Mucosa of descending colon (tissue), 3 donors: ENCODE measurements around the gene CTNNA3. TPM values are rescaled to one million over a fixed set of nuclear protein-coding genes. Genes with fewer than 3 reads are reported as not detected.

ENCODE experiments used
- ATAC-seq: fragments of 200-7000 bp; cut with Tn5 transposase; one replicate; pipeline ENCODE4 v1.9.1; 2020; ENCODE audit warnings: mild to moderate bottlenecking, moderate library complexity
- DNase-seq, 3 donors: peaks; one replicate each; pipeline ENCODE4 v3.0.0-alpha.2; 2020
- H3K36me3 ChIP-seq: fragments of 200-600 bp; one replicate; pipeline ENCODE4 v1.8.0; 2021; ENCODE audit warnings: low read depth, mild to moderate bottlenecking
- H3K4me1 ChIP-seq: fragments of 200-600 bp; one replicate; pipeline ENCODE4 v1.8.0; 2021; ENCODE audit warnings: low read depth, mild to moderate bottlenecking
- H3K4me3 ChIP-seq: fragments of 200-600 bp; one replicate; pipeline ENCODE4 v1.8.0; 2021; ENCODE audit warnings: mild to moderate bottlenecking
- H3K9me3 ChIP-seq: fragments of 200-600 bp; one replicate; pipeline ENCODE4 v1.8.0; 2021; ENCODE audit warnings: mild to moderate bottlenecking
- CTCF ChIP-seq: fragments of 200-600 bp; IDR thresholded peaks from one replicate; pipeline ENCODE4 v1.8.0; 2022; ENCODE audit warnings: antibody characterized with exemption, mild to moderate bottlenecking
- intact Hi-C, 2 donors: fragments of 100-400 bp; cut with DNase I in 1 of 2; cut with micrococcal nuclease in 1 of 2; formaldehyde crosslinking; loops; one replicate each; pipeline versions ENCODE4 v1.11.0 to v1.11.1; 2022; cut with DNase I, micrococcal nuclease
- total RNA-seq, 3 donors: library from RNA; stranded (reverse); fragmentation: NEBNext Ultra II Directional in 2 of 3; extraction: Animal tissue kit (Norgen Biotek cat#: 25700) in 2 of 3; gene quantifications; one replicate each; pipeline versions ENCODE4 v1.2.1 to v1.2.4, GENCODE V29; 2021 to 2023
- donor health status: DM: no; HTN: no; CAD: no; lungs with moderate emphysema.
- donor health status: DM: no; HTN: no; CAD: no.
- donor health status: DM: no; HTN: yes; CAD: no.

The CTNNA3 gene
- total RNA-seq, 3 donors from 2014 or later: 0.52 to 7.5 (median 0.70) TPM

GRCh38 chr10:67492317-67493019 is 203.5 kb downstream of the CTNNA3 start:
- no peak for ATAC-seq
- TF ChIP-seq CTCF: no peak
- DNase-seq: no peak
- intact Hi-C loops: no loop called here
- Histone ChIP-seq H3K36me3 (no peaks in the 10 kb centered on the region), H3K9me3 (no peaks in the 10 kb centered on the region), H3K4me1 (no peaks in the 10 kb centered on the region), H3K4me3 (no peak overlapping the region)

- no peaks in the 10 kb centered on the region for H3K36me3 ChIP-seq
- H3K9me3 ChIP-seq: no peaks in the 10 kb centered on the region
- intact Hi-C loops: no loop called here
- no peak for ATAC-seq
- no peaks in the 10 kb centered on the region for H3K4me1 ChIP-seq
- TF ChIP-seq CTCF: no peak
- DNase-seq: no peak
- H3K4me3 ChIP-seq: no peak overlapping the region
Measured at GRCh38 chr10:67487906-67488619, 207.9 kb downstream of the CTNNA3 start.

GRCh38 chr10:67487199-67487598 is 208.8 kb downstream of the CTNNA3 start:
- ATAC-seq (no peak), DNase-seq (no peak)
- intact Hi-C loops: no loop called here

GRCh38 chr10:67477868-67478267 is 218.1 kb downstream of the CTNNA3 start:
- TF ChIP-seq CTCF: no peak
- Histone ChIP-seq H3K9me3 (peaks cover 2% of the 10 kb centered on the region), H3K4me1 (no peaks in the 10 kb centered on the region), H3K4me3 (no peak overlapping the region), H3K36me3 (no peaks in the 10 kb centered on the region)
- DNase-seq: no peak
- intact Hi-C loops: no loop called here
- no peak for ATAC-seq

More at GRCh38 chr10:67487199-67487598, 208.8 kb downstream of the CTNNA3 start:
- H3K4me1 ChIP-seq: no peaks in the 10 kb centered on the region
- no peak for TF ChIP-seq CTCF
- H3K9me3 ChIP-seq: no peaks in the 10 kb centered on the region
- H3K36me3 ChIP-seq: no peaks in the 10 kb centered on the region
- H3K4me3 ChIP-seq: no peak overlapping the region

GRCh38 chr10:67476201-67476600 is 219.8 kb downstream of the CTNNA3 start:
- H3K9me3 ChIP-seq: peaks cover 2% of the 10 kb centered on the region
- no peaks in the 10 kb centered on the region for H3K36me3 ChIP-seq
- ATAC-seq (no peak), DNase-seq (no peak)
- TF ChIP-seq CTCF: no peak
- no peak overlapping the region for H3K4me3 ChIP-seq
- H3K4me1 ChIP-seq: no peaks in the 10 kb centered on the region
- intact Hi-C loops: no loop called here
